GM23338 (cell line): ENCODE results near the gene CYTH3. TPM values are rescaled to one million over a fixed set of nuclear protein-coding genes. Genes with fewer than 3 reads are reported as not detected.
"Not testable (repeated sequence)": the region's sequence is repeated elsewhere in the genome, so short reads cannot be mapped to it uniquely, and the experiment has no call there.

Source experiments
- ATAC-seq: fragments of 200-7000 bp; cut with Tn5 transposase; 3 replicates; pipeline ENCODE4 v1.9.1; 2020
- DNase-seq: peaks from one replicate; pipeline ENCODE4 v3.0.0-alpha.2; 2015; ENCODE audit warnings: low spot score
- H2AFZ ChIP-seq: fragments of 200-600 bp; sonication (generic); 2 replicates; pipeline ENCODE4 v1.8.0; 2016; ENCODE audit warnings: antibody characterized with exemption, mild to moderate bottlenecking, moderate library complexity
- H3F3A ChIP-seq: fragments of 200-600 bp; sonication (generic); replicated peaks from 2 replicates; pipeline ENCODE4 v1.8.0; 2017; ENCODE audit warnings: antibody characterized with exemption, mixed run types, low read depth
- H3K27ac ChIP-seq: fragments of 200-600 bp; sonication (generic); 2 replicates; pipeline ENCODE4 v1.6.1; 2016; ENCODE audit warnings: low read depth
- H3K27me3 ChIP-seq: fragments of 200-600 bp; sonication (generic); 2 replicates; pipeline ENCODE4 v1.8.0; 2016; ENCODE audit warnings: mild to moderate bottlenecking, mixed run types, moderate library complexity; ENCODE audit not compliant: insufficient read depth
- H3K36me3 ChIP-seq: fragments of 200-600 bp; sonication (generic); 2 replicates; pipeline ENCODE4 v1.8.0; 2016; ENCODE audit warnings: mild to moderate bottlenecking; ENCODE audit not compliant: insufficient read depth
- H3K4me1 ChIP-seq: fragments of 200-600 bp; sonication (generic); 2 replicates; pipeline ENCODE4 v1.8.0; 2016; ENCODE audit warnings: mild to moderate bottlenecking, moderate library complexity; ENCODE audit not compliant: insufficient read depth
- H3K4me2 ChIP-seq: fragments of 200-600 bp; sonication (generic); 2 replicates; pipeline ENCODE4 v1.7.1; 2017; ENCODE audit warnings: mixed run types
- H3K4me3 ChIP-seq: fragments of 200-600 bp; sonication (generic); 2 replicates; pipeline ENCODE4 v1.6.1; 2016; ENCODE audit warnings: mixed run types
- H3K79me2 ChIP-seq: fragments of 200-600 bp; sonication (generic); replicated peaks from 2 replicates; pipeline ENCODE4 v1.8.0; 2017; ENCODE audit warnings: mild to moderate bottlenecking; ENCODE audit not compliant: insufficient read depth
- H3K9me2 ChIP-seq: fragments of 200-600 bp; sonication (generic); 2 replicates; pipeline ENCODE4 v1.8.0; 2017; ENCODE audit not compliant: insufficient read depth
- H4K20me1 ChIP-seq: fragments of 200-600 bp; sonication (generic); replicated peaks from 2 replicates; pipeline ENCODE4 v1.8.0; 2017; ENCODE audit warnings: mild to moderate bottlenecking; ENCODE audit not compliant: insufficient read depth
- H3K27ac Mint-ChIP-seq: 2 replicates; pipeline ENCODE4 v1.8.0; 2020; ENCODE audit warnings: inconsistent platforms, mild to moderate bottlenecking, moderate library complexity, mixed read lengths
- H3K27me3 Mint-ChIP-seq: 3 replicates; pipeline ENCODE4 v1.8.0; 2022; ENCODE audit warnings: low read depth, mild to moderate bottlenecking, moderate library complexity, mixed read lengths, inconsistent platforms; ENCODE audit not compliant: insufficient read depth, poor library complexity
- H3K36me3 Mint-ChIP-seq: 3 replicates; pipeline ENCODE4 v1.8.0; 2021; ENCODE audit warnings: low read depth, mild to moderate bottlenecking, inconsistent platforms, moderate library complexity, mixed read lengths
- H3K4me1 Mint-ChIP-seq: 3 replicates; pipeline ENCODE4 v1.8.0; 2020; ENCODE audit warnings: mild to moderate bottlenecking, inconsistent platforms, mixed read lengths
- H3K4me3 Mint-ChIP-seq: 3 replicates; pipeline ENCODE4 v1.8.0; 2021; ENCODE audit warnings: moderate library complexity, mild to moderate bottlenecking, inconsistent platforms, mixed read lengths
- H3K9me3 Mint-ChIP-seq: 3 replicates; pipeline ENCODE4 v1.8.0; 2020; ENCODE audit warnings: moderate library complexity, mild to moderate bottlenecking, inconsistent platforms, mixed read lengths
- EZH2 ChIP-seq: fragments of 200-600 bp; sonication (generic); IDR thresholded peaks from one replicate; pipeline ENCODE4 v1.8.0; 2017; ENCODE audit warnings: antibody characterized with exemption, mild to moderate bottlenecking, low read depth; ENCODE audit not compliant: unreplicated experiment
- EZH2phosphoT487 ChIP-seq: fragments of 200-600 bp; sonication (generic); IDR thresholded peaks from one replicate; pipeline ENCODE4 v1.8.1; 2018; ENCODE audit warnings: antibody characterized with exemption; ENCODE audit not compliant: unreplicated experiment
- JUNB ChIP-seq: IDR thresholded peaks from one replicate; pipeline ENCODE4 v1.6.1; 2016; ENCODE audit warnings: antibody characterized with exemption; ENCODE audit not compliant: unreplicated experiment
- NANOG ChIP-seq: IDR thresholded peaks from 2 replicates; pipeline ENCODE4 v1.6.1; 2016; ENCODE audit warnings: antibody characterized with exemption, borderline replicate concordance
- POLR2AphosphoS5 ChIP-seq: IDR thresholded peaks from 2 replicates; pipeline ENCODE4 v1.6.1; 2016; ENCODE audit warnings: antibody characterized with exemption, low read depth
- STAT1 ChIP-seq: IDR thresholded peaks from one replicate; pipeline ENCODE4 v1.6.1; 2016; ENCODE audit warnings: antibody characterized with exemption; ENCODE audit not compliant: unreplicated experiment
- ZNF114 ChIP-seq: fragments of 250-450 bp; sonication (Bioruptor Pico); IDR thresholded peaks from 2 replicates; pipeline ENCODE4 v1.5.0; 2020; ENCODE audit warnings: mild to moderate bottlenecking, moderate library complexity
- polyA plus RNA-seq: library from polyadenylated mRNA; unstranded; fragments of >200 nt; fragmentation: Nextera tagmentation; extraction: Ambion mirVana; gene quantifications from 2 replicates; pipeline ENCODE4 v1.2.1, GENCODE V29; 2016
- total RNA-seq: library from RNA; depleted of rRNA; stranded (reverse); fragments of >200 nt; shearing (Covaris generic); gene quantifications from 2 replicates; pipeline ENCODE4 v1.2.3, GENCODE V29; 2014
- TF ChIP-seq, protein P1 (sequence below), 2 experiments: fragments of 200-600 bp in 1 of 2; sonication (generic) in 1 of 2; conservative IDR thresholded peaks; 2 replicates each; pipeline versions ENCODE4 v1.5.1 to v1.6.1; 2016 to 2017; ENCODE audit warnings: antibody characterized with exemption in 2 of 2, low read depth in 2 of 2, mild to moderate bottlenecking in 2 of 2, moderate library complexity in 1 of 2
- TF ChIP-seq, protein P2 (sequence below): IDR thresholded peaks from 2 replicates; pipeline ENCODE4 v1.6.1; 2016; ENCODE audit warnings: antibody characterized with exemption
- TF ChIP-seq, protein P3 (sequence below): IDR thresholded peaks from one replicate; pipeline ENCODE4 v1.6.1; 2018; ENCODE audit warnings: antibody characterized with exemption; ENCODE audit not compliant: unreplicated experiment

Gene CYTH3
- total and polyA plus RNA-seq, 2 experiments from 2014 or later: 4.6 to 15.3 TPM

DNA sequence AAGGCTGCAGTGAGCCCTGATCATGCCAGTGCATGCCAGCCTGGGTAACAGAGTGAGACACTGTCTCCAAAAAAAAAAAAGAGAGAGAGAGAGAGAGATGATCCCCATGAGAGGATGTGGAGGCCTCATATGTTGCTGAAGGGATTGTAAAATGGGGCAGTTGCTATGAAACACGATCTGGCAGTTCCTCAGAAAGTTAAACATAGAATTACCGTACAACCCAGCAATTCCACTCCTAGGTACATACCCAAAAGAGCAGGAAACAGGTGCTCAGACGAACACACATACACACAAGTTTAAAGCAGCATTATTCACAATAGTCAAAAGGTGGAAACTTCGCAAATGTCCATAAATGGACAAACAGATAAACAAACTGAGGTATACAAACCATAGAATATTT, 27.4 kb upstream of the CYTH3 start (continued):
- TF ChIP-seq, protein P1, sequence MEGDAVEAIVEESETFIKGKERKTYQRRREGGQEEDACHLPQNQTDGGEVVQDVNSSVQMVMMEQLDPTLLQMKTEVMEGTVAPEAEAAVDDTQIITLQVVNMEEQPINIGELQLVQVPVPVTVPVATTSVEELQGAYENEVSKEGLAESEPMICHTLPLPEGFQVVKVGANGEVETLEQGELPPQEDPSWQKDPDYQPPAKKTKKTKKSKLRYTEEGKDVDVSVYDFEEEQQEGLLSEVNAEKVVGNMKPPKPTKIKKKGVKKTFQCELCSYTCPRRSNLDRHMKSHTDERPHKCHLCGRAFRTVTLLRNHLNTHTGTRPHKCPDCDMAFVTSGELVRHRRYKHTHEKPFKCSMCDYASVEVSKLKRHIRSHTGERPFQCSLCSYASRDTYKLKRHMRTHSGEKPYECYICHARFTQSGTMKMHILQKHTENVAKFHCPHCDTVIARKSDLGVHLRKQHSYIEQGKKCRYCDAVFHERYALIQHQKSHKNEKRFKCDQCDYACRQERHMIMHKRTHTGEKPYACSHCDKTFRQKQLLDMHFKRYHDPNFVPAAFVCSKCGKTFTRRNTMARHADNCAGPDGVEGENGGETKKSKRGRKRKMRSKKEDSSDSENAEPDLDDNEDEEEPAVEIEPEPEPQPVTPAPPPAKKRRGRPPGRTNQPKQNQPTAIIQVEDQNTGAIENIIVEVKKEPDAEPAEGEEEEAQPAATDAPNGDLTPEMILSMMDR (conservative IDR thresholded peaks at IDR 0.05; ENCODE audit: low read depth in 2 of 2): no peak

DNA sequence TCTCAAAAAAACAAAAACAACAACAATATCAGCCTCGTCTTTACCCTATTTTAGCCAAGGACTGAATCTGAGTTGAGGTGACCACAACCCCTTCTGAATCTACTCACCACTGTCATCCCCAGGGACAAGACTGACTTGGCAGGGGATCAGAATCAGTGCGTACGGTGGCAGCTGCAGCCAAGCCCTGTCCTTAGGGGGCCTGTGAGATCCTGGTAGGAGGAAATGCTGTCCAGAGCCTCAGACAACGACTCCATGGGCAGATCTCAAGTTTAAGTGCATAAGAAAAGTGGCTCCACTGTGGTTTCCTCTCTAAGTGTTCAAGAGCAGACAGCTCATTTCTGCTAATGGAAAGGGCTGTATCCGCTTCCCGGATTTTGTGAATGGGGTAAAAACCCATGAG, 22.4 kb upstream of the CYTH3 start:
- Mint-ChIP-seq H3K36me3 (0 out of 3 replicates have a peak, but pooled peaks cover 3% of the 10 kb centered on the region), H3K9me3 (no peaks in the 10 kb centered on the region), H3K27me3 (peaks cover 5% of the 10 kb centered on the region), H3K4me1 (no peaks in the 10 kb centered on the region), H3K27ac (no peak overlapping the region), H3K4me3 (no peak overlapping the region)
- no peaks in the 10 kb centered on the region for H3F3A ChIP-seq
- DNase-seq: no peak
- H3K4me2 ChIP-seq: no peak overlapping the region
- no peaks in the 10 kb centered on the region for H4K20me1 ChIP-seq
- H3K27me3 ChIP-seq: no peaks in the 10 kb centered on the region
- no peaks in the 10 kb centered on the region for H3K4me1 ChIP-seq
- no peaks in the 10 kb centered on the region for H3K9me2 ChIP-seq
- H3K79me2 ChIP-seq: no peaks in the 10 kb centered on the region
- H3K4me3 ChIP-seq: no peak overlapping the region
- H3K36me3 ChIP-seq: no peaks in the 10 kb centered on the region
- H2AFZ ChIP-seq: peak overlapping the region; percentile 85
- no peak overlapping the region for H3K27ac ChIP-seq
- TF ChIP-seq, protein P2, sequence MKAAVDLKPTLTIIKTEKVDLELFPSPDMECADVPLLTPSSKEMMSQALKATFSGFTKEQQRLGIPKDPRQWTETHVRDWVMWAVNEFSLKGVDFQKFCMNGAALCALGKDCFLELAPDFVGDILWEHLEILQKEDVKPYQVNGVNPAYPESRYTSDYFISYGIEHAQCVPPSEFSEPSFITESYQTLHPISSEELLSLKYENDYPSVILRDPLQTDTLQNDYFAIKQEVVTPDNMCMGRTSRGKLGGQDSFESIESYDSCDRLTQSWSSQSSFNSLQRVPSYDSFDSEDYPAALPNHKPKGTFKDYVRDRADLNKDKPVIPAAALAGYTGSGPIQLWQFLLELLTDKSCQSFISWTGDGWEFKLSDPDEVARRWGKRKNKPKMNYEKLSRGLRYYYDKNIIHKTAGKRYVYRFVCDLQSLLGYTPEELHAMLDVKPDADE: no peak
- TF ChIP-seq EZH2: no peak
- no peak for TF ChIP-seq STAT1
- no peak for TF ChIP-seq POLR2AphosphoS5
- TF ChIP-seq, protein P3, sequence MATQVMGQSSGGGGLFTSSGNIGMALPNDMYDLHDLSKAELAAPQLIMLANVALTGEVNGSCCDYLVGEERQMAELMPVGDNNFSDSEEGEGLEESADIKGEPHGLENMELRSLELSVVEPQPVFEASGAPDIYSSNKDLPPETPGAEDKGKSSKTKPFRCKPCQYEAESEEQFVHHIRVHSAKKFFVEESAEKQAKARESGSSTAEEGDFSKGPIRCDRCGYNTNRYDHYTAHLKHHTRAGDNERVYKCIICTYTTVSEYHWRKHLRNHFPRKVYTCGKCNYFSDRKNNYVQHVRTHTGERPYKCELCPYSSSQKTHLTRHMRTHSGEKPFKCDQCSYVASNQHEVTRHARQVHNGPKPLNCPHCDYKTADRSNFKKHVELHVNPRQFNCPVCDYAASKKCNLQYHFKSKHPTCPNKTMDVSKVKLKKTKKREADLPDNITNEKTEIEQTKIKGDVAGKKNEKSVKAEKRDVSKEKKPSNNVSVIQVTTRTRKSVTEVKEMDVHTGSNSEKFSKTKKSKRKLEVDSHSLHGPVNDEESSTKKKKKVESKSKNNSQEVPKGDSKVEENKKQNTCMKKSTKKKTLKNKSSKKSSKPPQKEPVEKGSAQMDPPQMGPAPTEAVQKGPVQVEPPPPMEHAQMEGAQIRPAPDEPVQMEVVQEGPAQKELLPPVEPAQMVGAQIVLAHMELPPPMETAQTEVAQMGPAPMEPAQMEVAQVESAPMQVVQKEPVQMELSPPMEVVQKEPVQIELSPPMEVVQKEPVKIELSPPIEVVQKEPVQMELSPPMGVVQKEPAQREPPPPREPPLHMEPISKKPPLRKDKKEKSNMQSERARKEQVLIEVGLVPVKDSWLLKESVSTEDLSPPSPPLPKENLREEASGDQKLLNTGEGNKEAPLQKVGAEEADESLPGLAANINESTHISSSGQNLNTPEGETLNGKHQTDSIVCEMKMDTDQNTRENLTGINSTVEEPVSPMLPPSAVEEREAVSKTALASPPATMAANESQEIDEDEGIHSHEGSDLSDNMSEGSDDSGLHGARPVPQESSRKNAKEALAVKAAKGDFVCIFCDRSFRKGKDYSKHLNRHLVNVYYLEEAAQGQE: no peak
- TF ChIP-seq NANOG: no peak
- ATAC-seq: no peak

DNA sequence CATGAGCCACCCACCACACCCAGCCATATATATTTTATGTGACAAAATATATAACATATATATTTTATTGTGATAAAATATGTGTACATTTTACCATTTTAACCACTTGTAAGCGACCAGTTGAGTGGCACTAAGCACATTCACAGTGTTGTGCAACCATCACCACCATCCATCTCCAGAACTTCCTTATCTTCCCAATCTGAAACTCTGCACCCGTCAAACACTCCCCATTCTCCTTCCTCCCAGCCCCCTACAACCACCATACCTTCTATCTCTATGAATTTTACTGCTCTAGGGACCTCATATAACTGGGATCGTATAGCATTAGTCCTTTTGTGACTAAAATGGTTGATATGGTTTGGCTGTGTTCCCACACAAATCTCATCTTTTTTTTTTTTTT, 20.8 kb upstream of the CYTH3 start:
- no peak for TF ChIP-seq EZH2phosphoT487
- TF ChIP-seq, protein P1 (conservative IDR thresholded peaks at IDR 0.05; ENCODE audit: low read depth in 2 of 2): no peak
- TF ChIP-seq ZNF114: no peak
- TF ChIP-seq JUNB: no peak
- TF ChIP-seq NANOG: no peak
- no peak for ATAC-seq
- Mint-ChIP-seq H3K9me3 (peaks cover 4% of the 10 kb centered on the region; the same call in 1 of the 3 replicates), H3K36me3 (0 out of 3 replicates have a peak, but pooled peaks cover 3% of the 10 kb centered on the region), H3K27ac (no peak overlapping the region), H3K4me3 (no peak overlapping the region), H3K4me1 (no peaks in the 10 kb centered on the region), H3K27me3 (peaks cover 5% of the 10 kb centered on the region)
- no peak overlapping the region for H3K4me2 ChIP-seq
- H3K4me1 ChIP-seq: no peaks in the 10 kb centered on the region
- no peaks in the 10 kb centered on the region for H3F3A ChIP-seq
- no peak overlapping the region for H2AFZ ChIP-seq
- DNase-seq: no peak
- H3K27ac ChIP-seq: no peak overlapping the region
- H3K4me3 ChIP-seq: no peak overlapping the region
- H3K9me2 ChIP-seq: no peaks in the 10 kb centered on the region
- H3K79me2 ChIP-seq: no peaks in the 10 kb centered on the region
- H3K36me3 ChIP-seq: no peaks in the 10 kb centered on the region
- no peaks in the 10 kb centered on the region for H3K27me3 ChIP-seq
- no peaks in the 10 kb centered on the region for H4K20me1 ChIP-seq

DNA sequence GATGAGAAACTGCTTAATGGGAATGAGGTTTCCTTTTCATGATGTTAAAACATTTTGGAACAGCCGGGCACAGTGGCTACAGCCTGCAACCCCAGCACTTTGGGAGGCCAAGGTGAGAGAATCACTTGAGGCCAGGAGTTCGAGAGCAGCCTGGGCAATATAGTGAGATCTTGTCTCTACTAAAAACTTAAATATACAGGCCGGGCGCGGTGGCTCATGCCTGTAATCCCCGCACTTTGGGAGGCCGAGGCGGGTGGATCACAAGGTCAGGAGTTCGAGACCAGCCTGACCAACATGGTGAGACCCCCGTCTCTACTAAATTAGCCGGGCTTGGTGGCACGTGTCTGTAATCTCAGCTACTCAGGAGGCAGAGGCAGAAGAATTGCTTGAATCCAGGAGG, 19.5 kb upstream of the CYTH3 start:
- not testable (repeated sequence) for H3K27ac Mint-ChIP-seq, H3F3A ChIP-seq, DNase-seq, H3K4me1 ChIP-seq, H3K27ac ChIP-seq, H3K27me3 Mint-ChIP-seq, H3K4me3 Mint-ChIP-seq, H3K9me3 Mint-ChIP-seq, H3K4me2 ChIP-seq, H3K36me3 ChIP-seq, H3K4me1 Mint-ChIP-seq, H2AFZ ChIP-seq, H3K36me3 Mint-ChIP-seq, H3K79me2 ChIP-seq, H3K27me3 ChIP-seq, H3K4me3 ChIP-seq, H4K20me1 ChIP-seq, H3K9me2 ChIP-seq, ATAC-seq
